HEK293T (cell line): ENCODE data around the gene VPS16.
A peak's percentile ranks its signal among the peaks of the same experiment; 100 is the strongest.
"Not testable (repeated sequence)": the region's sequence is repeated elsewhere in the genome, so short reads cannot be mapped to it uniquely, and the experiment has no call there.

Source experiments
- CTCF ChIA-PET: fragments of 350-600 bp; formaldehyde crosslinking; extraction: SDS; loops from one replicate; lab custom pipeline; 2021; ENCODE audit warnings: antibody characterized with exemption, inconsistent platforms; lab: Yijun Ruan, JAX
- POLR2A ChIA-PET: fragments of 350-600 bp; formaldehyde crosslinking; extraction: SDS; loops from one replicate; lab custom pipeline; 2020; ENCODE audit warnings: antibody characterized with exemption, inconsistent platforms; lab: Yijun Ruan, JAX
- DNase-seq: peaks from one replicate; pipeline ENCODE4 v3.0.0; 2012; ENCODE audit warnings: mixed read lengths; ENCODE audit errors: extremely low spot score
- ARNT ChIP-seq: fragments of 450-650 bp; IDR thresholded peaks from 2 replicates; pipeline ENCODE4 v1.6.1; 2017; ENCODE audit warnings: mild to moderate bottlenecking
- BHLHE40 ChIP-seq: fragments of 450-650 bp; IDR thresholded peaks from 2 replicates; pipeline ENCODE4 v1.6.1; 2016; ENCODE audit warnings: mild to moderate bottlenecking, moderate library complexity, borderline replicate concordance
- CTBP1 ChIP-seq: fragments of 450-650 bp; IDR thresholded peaks from 2 replicates; pipeline ENCODE4 v1.6.1; 2016; ENCODE audit warnings: borderline replicate concordance
- ELF4 ChIP-seq: fragments of 450-650 bp; IDR thresholded peaks from 2 replicates; pipeline ENCODE4 v1.6.1; 2017; ENCODE audit warnings: antibody characterized with exemption
- FOXA1 ChIP-seq: fragments of 450-650 bp; IDR thresholded peaks from 2 replicates; pipeline ENCODE4 v1.6.1; 2016; ENCODE audit warnings: mild to moderate bottlenecking
- FOXK2 ChIP-seq: fragments of 450-650 bp; IDR thresholded peaks from 2 replicates; pipeline ENCODE4 v1.6.1; 2016; ENCODE audit warnings: mild to moderate bottlenecking
- FOXM1 ChIP-seq: fragments of 450-650 bp; IDR thresholded peaks from 2 replicates; pipeline ENCODE4 v1.6.1; 2017; ENCODE audit warnings: mild to moderate bottlenecking, borderline replicate concordance
- HDGF ChIP-seq: fragments of 450-650 bp; IDR thresholded peaks from 2 replicates; pipeline ENCODE4 v1.6.1; 2017; ENCODE audit warnings: antibody characterized with exemption, borderline replicate concordance
- L3MBTL2 ChIP-seq: fragments of 450-650 bp; conservative IDR thresholded peaks from 2 replicates; pipeline ENCODE4 v1.6.1; 2016; ENCODE audit warnings: mild to moderate bottlenecking
- LEF1 ChIP-seq: fragments of 450-650 bp; IDR thresholded peaks from 2 replicates; pipeline ENCODE4 v1.6.1; 2017; ENCODE audit warnings: mild to moderate bottlenecking, borderline replicate concordance
- NFRKB ChIP-seq: fragments of 450-650 bp; IDR thresholded peaks from 2 replicates; pipeline ENCODE4 v1.6.1; 2016; ENCODE audit warnings: mild to moderate bottlenecking, moderate library complexity
- SP1 ChIP-seq: fragments of 450-650 bp; IDR thresholded peaks from 2 replicates; pipeline ENCODE4 v1.6.1; 2017
- SUZ12 ChIP-seq: fragments of 450-650 bp; IDR thresholded peaks from 2 replicates; pipeline ENCODE4 v1.6.1; 2016; ENCODE audit warnings: mild to moderate bottlenecking
- TARDBP ChIP-seq: fragments of 450-650 bp; IDR thresholded peaks from 2 replicates; pipeline ENCODE4 v1.6.1; 2016
- ZNF384 ChIP-seq: fragments of 450-650 bp; IDR thresholded peaks from 2 replicates; pipeline ENCODE4 v1.6.1; 2016
- TF ChIP-seq, protein P1 (sequence below): fragments of 450-650 bp; IDR thresholded peaks from 2 replicates; pipeline ENCODE4 v1.6.1; 2016

The VPS16 gene

DNA sequence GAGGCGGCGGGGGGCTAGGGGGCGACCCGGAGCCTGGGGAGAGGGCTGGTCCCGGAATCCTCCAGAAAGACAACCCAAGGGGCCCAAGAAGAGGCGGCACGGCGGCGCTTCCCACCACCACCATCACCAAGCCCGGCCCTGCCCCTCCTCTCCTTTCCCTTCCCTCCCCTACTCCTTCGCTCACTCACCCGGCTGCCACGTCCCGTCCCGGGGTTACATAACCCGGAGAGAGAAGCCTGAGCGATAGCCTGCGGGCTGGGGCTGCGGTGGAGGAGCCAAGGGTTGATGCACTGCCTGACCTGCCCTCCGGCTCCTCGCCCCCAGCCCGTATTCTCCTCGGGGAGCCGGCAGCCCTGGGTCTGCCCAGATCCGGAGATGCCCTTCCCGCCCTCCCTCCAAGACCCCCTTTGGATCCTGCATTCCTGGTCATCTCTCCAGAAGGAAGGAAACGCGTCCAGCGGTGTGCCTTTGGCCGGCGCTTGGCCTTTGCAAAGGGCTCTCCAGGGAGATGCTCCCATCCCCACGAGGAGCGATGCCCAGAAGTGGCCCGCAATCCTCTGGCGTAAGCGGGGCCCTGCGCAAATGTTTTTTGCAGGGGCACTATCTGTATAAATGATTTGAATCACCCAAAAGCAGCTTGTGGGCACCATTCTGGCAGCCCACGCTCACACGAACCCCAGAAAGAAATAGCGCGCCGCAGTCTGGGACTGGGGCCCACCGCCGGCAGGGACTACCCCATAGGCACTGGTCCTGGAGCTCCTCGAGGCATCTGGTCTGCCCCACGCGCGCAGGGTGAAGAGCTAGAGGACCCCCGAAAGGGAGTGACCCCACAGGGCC, 35.5 kb upstream of the VPS16 start:
- TF ChIP-seq FOXM1 (no peak), BHLHE40 (no peak), TARDBP (no peak), SUZ12 (no peak), FOXA1 (no peak), ELF4 (no peak), LEF1 (no peak), HDGF (no peak), SP1 (no peak), FOXK2 (no peak), ARNT (no peak), ZNF384 (no peak), CTBP1 (no peak), NFRKB (no peak), L3MBTL2 (no peak)
- TF ChIP-seq, protein P1, sequence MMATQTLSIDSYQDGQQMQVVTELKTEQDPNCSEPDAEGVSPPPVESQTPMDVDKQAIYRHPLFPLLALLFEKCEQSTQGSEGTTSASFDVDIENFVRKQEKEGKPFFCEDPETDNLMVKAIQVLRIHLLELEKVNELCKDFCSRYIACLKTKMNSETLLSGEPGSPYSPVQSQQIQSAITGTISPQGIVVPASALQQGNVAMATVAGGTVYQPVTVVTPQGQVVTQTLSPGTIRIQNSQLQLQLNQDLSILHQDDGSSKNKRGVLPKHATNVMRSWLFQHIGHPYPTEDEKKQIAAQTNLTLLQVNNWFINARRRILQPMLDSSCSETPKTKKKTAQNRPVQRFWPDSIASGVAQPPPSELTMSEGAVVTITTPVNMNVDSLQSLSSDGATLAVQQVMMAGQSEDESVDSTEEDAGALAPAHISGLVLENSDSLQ: no peak
- POLR2A ChIA-PET: no interaction called here
- CTCF ChIA-PET: no interaction called here
- DNase-seq: no peak

DNA sequence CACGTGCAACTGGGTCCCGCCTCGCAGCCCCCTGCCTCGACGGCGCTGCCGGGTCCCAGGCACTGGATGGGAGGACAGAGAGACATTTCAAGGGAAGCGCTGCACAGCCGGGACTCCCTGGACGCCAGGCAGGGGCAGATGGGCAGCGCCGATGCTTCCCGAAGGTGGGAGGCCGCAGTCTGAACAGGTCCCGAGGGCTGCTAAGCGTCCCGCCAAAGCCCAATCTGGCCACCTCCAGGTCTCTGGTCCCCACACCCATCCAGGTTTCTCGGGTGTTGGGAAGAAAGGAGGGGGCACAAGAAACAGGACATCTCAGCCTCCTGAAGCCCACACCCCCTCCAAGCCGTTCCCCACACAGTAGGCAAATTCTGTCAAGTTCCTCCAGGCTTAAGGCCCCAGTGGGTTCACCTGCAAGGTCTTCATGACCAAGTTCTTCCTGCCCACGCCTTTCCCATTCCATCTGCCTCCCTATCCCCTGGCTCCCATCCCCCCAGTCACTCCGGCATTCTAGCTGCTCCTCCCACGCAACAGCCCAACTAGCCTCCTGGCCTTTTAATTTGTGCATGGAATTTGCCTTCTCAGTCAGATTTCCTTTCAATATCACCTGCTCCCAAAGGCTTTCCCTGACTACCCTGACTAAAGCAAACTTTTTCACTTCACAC, 34.7 kb upstream of the VPS16 start:
- CTCF ChIA-PET: no interaction called here
- POLR2A ChIA-PET: no interaction called here
- TF ChIP-seq BHLHE40 (no peak), SP1 (no peak), TARDBP (no peak)
- peak; percentile 11 for DNase-seq

DNA sequence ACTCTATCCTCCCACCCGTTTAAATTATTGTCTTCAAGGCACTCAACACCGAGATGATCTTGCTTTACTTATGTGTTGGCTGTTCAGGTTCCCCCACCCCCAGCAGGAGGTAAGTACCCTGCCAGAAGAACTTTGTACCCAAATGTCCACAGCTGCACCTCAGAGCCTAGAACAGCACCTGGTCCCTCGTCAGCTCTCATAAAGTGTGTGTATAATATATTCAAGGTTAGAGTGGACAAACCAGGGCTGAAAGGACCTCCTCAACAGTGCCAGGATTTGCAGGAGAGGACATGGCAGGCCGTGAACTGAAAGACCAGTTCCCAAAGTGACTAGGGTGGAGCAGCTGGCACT, 34.2 kb upstream of the VPS16 start:
- CTCF ChIA-PET: no interaction called here
- no peak for DNase-seq
- TF ChIP-seq LEF1: no peak
- TF ChIP-seq NFRKB: no peak
- TF ChIP-seq ELF4: no peak
- no peak for TF ChIP-seq FOXK2
- no peak for TF ChIP-seq FOXM1
- POLR2A ChIA-PET: no interaction called here

DNA sequence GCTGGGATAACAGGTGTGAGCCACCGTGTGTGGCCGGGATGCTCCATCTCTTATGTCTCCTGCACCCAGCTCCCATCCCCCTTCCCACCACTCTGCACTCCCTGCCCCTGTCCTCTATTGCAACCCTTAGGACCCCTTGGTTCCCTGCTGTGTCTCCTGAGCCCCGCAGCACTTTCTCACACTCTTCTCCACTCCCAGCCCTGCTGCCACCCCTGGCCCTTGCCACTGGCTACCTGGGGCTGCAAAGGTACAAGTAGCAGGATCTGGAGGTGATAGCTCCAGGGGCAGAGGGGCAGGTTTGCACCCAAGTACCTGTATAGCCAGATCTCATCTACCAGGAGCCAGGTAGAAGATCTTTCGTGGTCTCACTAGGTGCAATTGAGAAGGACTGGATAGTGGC, 33.5 kb upstream of the VPS16 start:
- ChIA-PET POLR2A (no interaction called here), CTCF (no interaction called here)
- TF ChIP-seq ZNF384 (no peak), ARNT (no peak), CTBP1 (no peak), NFRKB (no peak), TARDBP (no peak), HDGF (no peak), FOXA1 (no peak), BHLHE40 (no peak), FOXM1 (no peak), SP1 (no peak), ELF4 (no peak), L3MBTL2 (no peak), SUZ12 (no peak)
- TF ChIP-seq, protein P1: no peak
- DNase-seq: no peak

DNA sequence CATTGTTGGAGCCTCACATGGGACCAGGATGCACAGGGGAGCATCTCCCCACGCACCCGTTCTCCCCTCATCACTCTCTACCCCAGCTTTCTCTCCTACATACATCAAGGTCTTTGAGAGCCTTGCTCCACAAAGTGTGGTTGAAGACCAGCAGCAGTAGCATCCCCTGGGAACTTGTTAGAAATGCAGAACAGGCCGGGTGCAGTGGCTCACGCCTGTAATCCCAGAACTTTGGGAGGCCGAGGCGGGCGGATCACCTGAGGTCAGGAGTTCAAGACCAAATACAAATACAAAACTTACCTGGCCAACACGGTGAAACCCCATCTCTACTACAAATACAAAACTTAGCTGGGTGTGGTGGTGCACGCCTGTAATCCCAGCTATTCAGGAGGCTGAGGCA, 32.6 kb upstream of the VPS16 start:
- CTCF ChIA-PET: not testable (repeated sequence)

DNA sequence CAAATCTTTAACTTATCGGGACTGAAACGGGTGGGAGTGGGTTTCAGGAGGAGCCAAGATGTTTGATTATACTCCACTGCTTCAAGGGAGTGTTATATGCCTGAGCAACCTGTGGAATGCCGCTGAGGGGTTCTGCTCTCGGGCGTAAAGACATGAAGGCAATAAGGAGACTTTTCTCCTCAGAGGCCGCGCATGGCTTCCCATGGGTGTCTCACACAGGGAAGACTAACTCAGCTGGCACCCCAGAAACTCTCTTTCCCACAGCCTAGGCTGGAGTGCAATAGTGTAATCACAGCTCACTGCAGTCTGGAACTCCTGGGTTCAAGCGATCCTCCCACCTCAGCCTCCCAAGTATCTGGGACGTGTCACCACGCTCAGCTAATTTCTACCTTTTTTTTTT, 30.9 kb upstream of the VPS16 start:
- CTCF ChIA-PET: no interaction called here
- POLR2A ChIA-PET: no interaction called here
- DNase-seq: no peak
- TF ChIP-seq BHLHE40 (no peak), FOXK2 (no peak), ELF4 (no peak), TARDBP (no peak), HDGF (no peak), L3MBTL2 (no peak), CTBP1 (no peak), SP1 (no peak), LEF1 (no peak), SUZ12 (no peak), ZNF384 (no peak), FOXM1 (no peak), NFRKB (no peak), FOXA1 (no peak), ARNT (no peak)
- TF ChIP-seq, protein P1: no peak

More for the DNA sequence above, 32.6 kb upstream of the VPS16 start:
- DNase-seq, POLR2A ChIA-PET: not testable (repeated sequence)
